IPS-18a (cell line): Measurements from ENCODE around the gene SLC2A6.

Experiments
- H3K27ac ChIP-seq: one replicate; pipeline ENCODE4 v1.5.1; 2013; ENCODE audit warnings: low read length
- H3K27me3 ChIP-seq: one replicate; pipeline ENCODE4 v1.6.1; 2013; ENCODE audit warnings: mild to moderate bottlenecking, low read length; ENCODE audit not compliant: control insufficient read depth, insufficient read depth
- H3K36me3 ChIP-seq: one replicate; pipeline ENCODE4 v1.6.1; 2013; ENCODE audit warnings: low read depth, low read length; ENCODE audit not compliant: control insufficient read depth
- H3K4me1 ChIP-seq: one replicate; pipeline ENCODE4 v1.6.1; 2013; ENCODE audit warnings: low read depth, low read length; ENCODE audit not compliant: control insufficient read depth
- H3K4me3 ChIP-seq: one replicate; pipeline ENCODE4 v1.5.1; 2013; ENCODE audit warnings: low read length
- H3K9ac ChIP-seq: one replicate; pipeline ENCODE4 v1.6.1; 2013; ENCODE audit warnings: mild to moderate bottlenecking, low read length, moderate library complexity
- H3K9me3 ChIP-seq: one replicate; pipeline ENCODE4 v1.6.1; 2013; ENCODE audit warnings: low read depth, low read length; ENCODE audit not compliant: control insufficient read depth

Gene SLC2A6

GRCh38 chr9:133433351-133433843 lies 45.5 kb downstream of the SLC2A6 start:
- Histone ChIP-seq H3K27me3 (peaks cover 10% of the 10 kb centered on the region), H3K4me1 (no peaks in the 10 kb centered on the region), H3K9me3 (no peaks in the 10 kb centered on the region), H3K9ac (no peak overlapping the region), H3K36me3 (no peaks in the 10 kb centered on the region), H3K4me3 (no peak overlapping the region), H3K27ac (no peak overlapping the region)

- peak overlapping the region; percentile 56 for H3K4me3 ChIP-seq
- H3K36me3 ChIP-seq: no peaks in the 10 kb centered on the region
- H3K27me3 ChIP-seq: peaks cover 19% of the 10 kb centered on the region
- H3K27ac ChIP-seq: no peak overlapping the region
- H3K9me3 ChIP-seq: no peaks in the 10 kb centered on the region
- no peak overlapping the region for H3K9ac ChIP-seq
- peaks cover 6% of the 10 kb centered on the region for H3K4me1 ChIP-seq
Measured at GRCh38 chr9:133430244-133430643, 48.7 kb downstream of the SLC2A6 start.

- Histone ChIP-seq H3K27me3 (peaks cover 19% of the 10 kb centered on the region), H3K27ac (no peak overlapping the region), H3K9ac (peak overlapping the region; percentile 32), H3K9me3 (no peaks in the 10 kb centered on the region), H3K4me3 (peak overlapping the region; percentile 56), H3K4me1 (peaks cover 6% of the 10 kb centered on the region), H3K36me3 (no peaks in the 10 kb centered on the region)
Measured at GRCh38 chr9:133429641-133430161, 49.2 kb downstream of the SLC2A6 start.

GRCh38 chr9:133429214-133429613 lies 49.7 kb downstream of the SLC2A6 start:
- Histone ChIP-seq H3K36me3 (no peaks in the 10 kb centered on the region), H3K27ac (no peak overlapping the region), H3K27me3 (peaks cover 19% of the 10 kb centered on the region), H3K4me1 (peaks cover 6% of the 10 kb centered on the region), H3K9ac (no peak overlapping the region), H3K9me3 (no peaks in the 10 kb centered on the region), H3K4me3 (peak overlapping the region; percentile 56)

DNA sequence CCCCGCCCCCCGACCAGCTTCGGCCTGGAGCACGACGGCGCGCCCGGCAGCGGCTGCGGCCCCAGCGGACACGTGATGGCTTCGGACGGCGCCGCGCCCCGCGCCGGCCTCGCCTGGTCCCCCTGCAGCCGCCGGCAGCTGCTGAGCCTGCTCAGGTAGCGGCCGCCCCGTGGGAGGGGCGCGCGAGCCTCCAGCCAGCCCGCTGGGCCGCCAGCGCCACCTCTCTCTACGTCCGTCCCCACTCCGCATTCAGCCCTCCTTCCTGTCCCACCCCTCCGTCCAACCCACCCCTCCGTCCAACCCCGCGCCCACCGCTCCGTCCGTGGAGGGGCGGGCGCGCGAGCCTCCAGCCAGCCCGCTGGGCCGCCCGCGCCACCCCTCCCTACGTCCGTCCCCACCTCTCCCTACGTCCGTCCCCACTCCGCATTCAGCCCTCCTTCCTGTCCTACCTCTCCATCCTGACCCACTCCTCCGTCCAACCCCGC lies 50.2 kb downstream of the SLC2A6 start:
- no peak overlapping the region for H3K9ac ChIP-seq
- H3K36me3 ChIP-seq: no peaks in the 10 kb centered on the region
- H3K27me3 ChIP-seq: peaks cover 19% of the 10 kb centered on the region
- no peak overlapping the region for H3K27ac ChIP-seq
- peaks cover 6% of the 10 kb centered on the region for H3K4me1 ChIP-seq
- H3K9me3 ChIP-seq: no peaks in the 10 kb centered on the region
- H3K4me3 ChIP-seq: peak overlapping the region; percentile 56

GRCh38 chr9:133427658-133428348 lies 51.1 kb downstream of the SLC2A6 start:
- Histone ChIP-seq H3K27ac (no peak overlapping the region), H3K9me3 (no peaks in the 10 kb centered on the region), H3K4me3 (peak overlapping the region; percentile 67), H3K27me3 (peaks cover 19% of the 10 kb centered on the region), H3K36me3 (no peaks in the 10 kb centered on the region), H3K9ac (peak overlapping the region; percentile 41), H3K4me1 (peaks cover 6% of the 10 kb centered on the region)

DNA sequence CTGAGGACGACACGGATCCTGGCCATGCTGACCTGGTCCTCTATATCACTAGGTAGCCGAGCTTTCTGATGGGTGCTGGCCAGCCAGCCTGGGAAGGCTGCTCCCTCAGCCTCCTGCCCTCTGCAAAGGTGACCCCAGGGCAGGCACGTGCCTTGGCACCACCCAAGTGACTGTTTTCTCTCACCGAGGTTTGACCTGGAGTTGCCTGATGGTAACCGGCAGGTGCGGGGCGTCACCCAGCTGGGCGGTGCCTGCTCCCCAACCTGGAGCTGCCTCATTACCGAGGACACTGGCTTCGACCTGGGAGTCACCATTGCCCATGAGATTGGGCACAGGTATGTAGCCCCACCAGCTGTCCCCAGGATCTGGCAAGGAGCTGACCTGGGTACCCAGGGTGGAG lies 52.9 kb downstream of the SLC2A6 start:
- H3K36me3 ChIP-seq: no peaks in the 10 kb centered on the region
- peaks cover 19% of the 10 kb centered on the region for H3K27me3 ChIP-seq
- no peak overlapping the region for H3K27ac ChIP-seq
- peaks cover 6% of the 10 kb centered on the region for H3K4me1 ChIP-seq
- no peak overlapping the region for H3K4me3 ChIP-seq
- H3K9ac ChIP-seq: no peak overlapping the region
- no peaks in the 10 kb centered on the region for H3K9me3 ChIP-seq

- Histone ChIP-seq H3K4me1 (peaks cover 6% of the 10 kb centered on the region), H3K27ac (no peak overlapping the region), H3K9ac (no peak overlapping the region), H3K4me3 (no peak overlapping the region), H3K36me3 (no peaks in the 10 kb centered on the region), H3K27me3 (peaks cover 16% of the 10 kb centered on the region), H3K9me3 (no peaks in the 10 kb centered on the region)
Measured at GRCh38 chr9:133425049-133425632, 53.8 kb downstream of the SLC2A6 start.

GRCh38 chr9:133424187-133424586 lies 54.7 kb downstream of the SLC2A6 start:
- peaks cover 9% of the 10 kb centered on the region for H3K27me3 ChIP-seq
- no peak overlapping the region for H3K4me3 ChIP-seq
- no peaks in the 10 kb centered on the region for H3K36me3 ChIP-seq
- H3K9ac ChIP-seq: no peak overlapping the region
- peaks cover 8% of the 10 kb centered on the region for H3K4me1 ChIP-seq
- H3K27ac ChIP-seq: no peak overlapping the region
- H3K9me3 ChIP-seq: no peaks in the 10 kb centered on the region

- H3K4me1 ChIP-seq: peaks cover 11% of the 10 kb centered on the region
- H3K9me3 ChIP-seq: no peaks in the 10 kb centered on the region
- peaks cover 9% of the 10 kb centered on the region for H3K27me3 ChIP-seq
- no peak overlapping the region for H3K4me3 ChIP-seq
- no peak overlapping the region for H3K9ac ChIP-seq
- H3K27ac ChIP-seq: no peak overlapping the region
- no peaks in the 10 kb centered on the region for H3K36me3 ChIP-seq
Measured at GRCh38 chr9:133423216-133423615, 55.7 kb downstream of the SLC2A6 start.

DNA sequence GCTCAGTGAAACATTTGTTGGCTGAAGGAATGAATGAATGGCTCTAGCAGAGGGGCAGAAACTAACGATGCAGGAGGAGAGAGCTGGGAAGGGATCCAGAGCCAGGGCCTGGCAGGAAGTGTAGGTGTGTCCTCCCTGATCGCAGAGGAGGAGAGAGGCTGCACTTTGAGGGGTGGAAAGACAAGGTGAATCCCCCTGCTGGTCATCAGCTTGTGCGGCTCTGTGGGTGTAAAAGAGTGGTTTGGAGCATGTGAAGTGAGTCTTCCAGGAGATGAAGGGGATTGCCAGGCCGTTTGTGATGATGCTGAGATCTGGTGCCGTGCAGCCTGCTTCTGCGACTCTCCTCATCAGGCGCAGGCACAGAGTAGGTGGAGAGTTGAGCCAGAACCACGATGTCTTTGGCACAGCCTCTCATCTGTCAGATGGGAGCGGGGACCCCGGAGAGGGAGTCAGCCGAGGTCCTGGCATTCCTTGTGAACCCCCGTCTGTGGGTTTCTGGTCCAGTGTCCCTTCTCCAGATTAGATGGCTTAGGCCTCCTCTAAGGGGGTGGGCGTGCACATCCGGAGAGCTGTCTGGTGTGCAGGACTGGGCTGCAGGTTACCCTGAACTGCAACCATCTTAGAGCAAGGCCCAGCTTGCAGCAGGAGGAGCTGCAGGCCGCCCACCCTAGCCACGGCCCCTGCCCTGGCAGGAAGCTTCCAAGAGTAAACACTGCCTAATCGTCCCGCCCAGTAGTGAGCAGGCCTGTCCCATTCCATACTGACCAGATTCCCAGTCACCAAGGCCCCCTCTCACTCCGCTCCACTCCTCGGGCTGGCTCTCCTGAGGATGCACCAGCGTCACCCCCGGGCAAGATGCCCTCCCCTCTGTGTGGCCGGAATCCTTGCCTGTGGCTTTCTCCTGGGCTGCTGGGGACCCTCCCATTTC lies 57.0 kb downstream of the SLC2A6 start, which contains the start of gene ADAMTS13:
TSS of gene ADAMTS13 (plus strand) at position 753 of the 928 bp plus-strand sequence. CDS start at position 830, 77 bp downstream.
- Histone ChIP-seq H3K27me3 (no peaks in the 10 kb centered on the region), H3K4me3 (no peak within 1 kb of the TSS), H3K4me1 (peaks cover 5% of the 10 kb centered on the region), H3K9me3 (no peaks in the 10 kb centered on the region), H3K27ac (no peak within 1 kb of the TSS), H3K36me3 (no peaks in the 10 kb centered on the region), H3K9ac (no peak within 1 kb of the TSS)
